HG03108 (cell line): Measurements from ENCODE around the gene MED26.
"Not testable (repeated sequence)": the region's sequence is repeated elsewhere in the genome, so short reads cannot be mapped to it uniquely, and the experiment has no call there.

ENCODE experiments used
- ATAC-seq: cut with Tn5 transposase; IDR thresholded peaks from one replicate; pipeline ENCODE4 v1.9.1; 2021; ENCODE audit warnings: moderate library complexity; ENCODE audit not compliant: unreplicated experiment

The MED26 gene

GRCh38 chr19:16628183-16628983 is at the start of gene MED26:
Gene MED26, minus strand, starts transcription at chr19:16628204. Its CDS starts 261 bp downstream, at chr19:16627943.
- peak; percentile 73 for ATAC-seq

- ATAC-seq: no peak
Measured at GRCh38 chr19:16677055-16677454, 49.1 kb upstream of the MED26 start.

- no peak for ATAC-seq
Measured at GRCh38 chr19:16676101-16676798, 48.2 kb upstream of the MED26 start.

- not testable (repeated sequence) for ATAC-seq
Measured at GRCh38 chr19:16673839-16674238, 45.8 kb upstream of the MED26 start.

- no peak for ATAC-seq
Measured at GRCh38 chr19:16673231-16673630, 45.2 kb upstream of the MED26 start.

- no peak for ATAC-seq
Measured at GRCh38 chr19:16671652-16672274, 43.8 kb upstream of the MED26 start.

- no peak for ATAC-seq
Measured at GRCh38 chr19:16670291-16670690, 42.3 kb upstream of the MED26 start.

GRCh38 chr19:16668702-16669101 is 40.7 kb upstream of the MED26 start:
- not testable (repeated sequence) for ATAC-seq

GRCh38 chr19:16668176-16668575 is 40.2 kb upstream of the MED26 start:
- ATAC-seq: no peak

- peak; percentile 29 for ATAC-seq
Measured at GRCh38 chr19:16661480-16662034, 33.6 kb upstream of the MED26 start.

- ATAC-seq: peak; percentile 25
Measured at GRCh38 chr19:16660763-16661479, 32.9 kb upstream of the MED26 start, which contains the start of gene TMEM38A. Gene TMEM38A, plus strand, starts transcription at chr19:16661139. Its CDS starts 79 bp downstream, at chr19:16661218.

- peak; percentile 78 for ATAC-seq
Measured at GRCh38 chr19:16659832-16660708, 32.1 kb upstream of the MED26 start, which contains the start of gene SMIM7. Gene SMIM7, minus strand, starts transcription at chr19:16660144. Its CDS starts 34 bp downstream, at chr19:16660110.

GRCh38 chr19:16659464-16659831 is 31.4 kb upstream of the MED26 start:
- ATAC-seq: no peak

- no peak for ATAC-seq
Measured at GRCh38 chr19:16657384-16657783, 29.4 kb upstream of the MED26 start.

- no peak for ATAC-seq
Measured at GRCh38 chr19:16655727-16656126, 27.7 kb upstream of the MED26 start.

GRCh38 chr19:16654627-16655026 is 26.6 kb upstream of the MED26 start:
- ATAC-seq: no peak

- ATAC-seq: no peak
Measured at GRCh38 chr19:16654140-16654539, 26.1 kb upstream of the MED26 start.

- ATAC-seq: no peak
Measured at GRCh38 chr19:16652854-16653253, 24.9 kb upstream of the MED26 start.

GRCh38 chr19:16651421-16652188 is 23.6 kb upstream of the MED26 start:
- ATAC-seq: not testable (repeated sequence)
